CD4-positive, alpha-beta T cell treated with Interferon alpha-2 for 1 hour (primary cell): Measurements from ENCODE around the gene SALL1.

Source experiments
- DNase-seq, 2 donors: peaks; one replicate each; pipeline ENCODE4 v3.0.0-alpha.2; 2020 to 2022

The SALL1 gene

DNA sequence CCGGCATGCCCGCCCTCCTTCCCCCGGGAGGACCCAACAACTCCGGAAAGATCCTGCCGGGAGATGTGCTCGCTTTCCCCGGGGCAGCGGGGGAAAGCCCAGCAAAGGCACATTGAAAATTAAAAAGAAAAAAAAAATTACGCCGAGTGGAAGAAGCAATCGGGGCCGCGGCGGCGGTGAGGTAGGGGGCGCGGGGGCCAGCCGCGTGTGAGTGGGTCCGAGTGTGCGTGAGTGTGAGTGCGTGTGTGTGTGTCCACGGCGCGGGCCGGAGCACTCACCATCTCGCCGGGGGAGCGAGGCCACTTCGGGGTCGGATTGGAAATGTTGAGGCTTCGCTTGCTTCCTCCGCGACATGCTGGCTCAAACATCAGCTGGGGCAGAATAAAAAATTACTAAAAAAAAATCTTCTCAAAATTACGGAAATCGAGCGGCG lies at the start of gene SALL1:
SALL1 (minus strand) TSS at position 383 of the 433 bp plus-strand sequence; CDS start at position 354, 29 bp downstream.
- DNase-seq, result no peak

DNA sequence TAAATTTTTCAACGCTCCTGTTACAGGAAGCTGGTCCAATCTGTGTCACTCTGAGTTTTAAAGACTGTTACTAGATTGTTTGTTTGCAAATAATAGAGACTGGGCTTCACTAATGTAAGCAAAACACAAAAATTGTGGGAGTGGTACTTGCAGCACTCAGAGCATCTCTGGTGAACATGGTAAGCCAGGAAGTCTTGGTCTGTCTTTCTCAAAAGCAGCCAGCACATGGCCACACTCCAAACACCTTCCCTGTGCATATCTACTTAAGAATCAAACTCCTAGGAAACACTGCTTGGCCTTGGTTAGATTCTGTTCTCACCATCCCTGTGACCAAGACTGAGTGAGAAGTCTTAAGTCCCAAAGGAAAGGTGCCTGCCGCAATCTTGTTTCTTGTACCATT lies 49.7 kb upstream of the SALL1 start:
- no peak for DNase-seq

DNA sequence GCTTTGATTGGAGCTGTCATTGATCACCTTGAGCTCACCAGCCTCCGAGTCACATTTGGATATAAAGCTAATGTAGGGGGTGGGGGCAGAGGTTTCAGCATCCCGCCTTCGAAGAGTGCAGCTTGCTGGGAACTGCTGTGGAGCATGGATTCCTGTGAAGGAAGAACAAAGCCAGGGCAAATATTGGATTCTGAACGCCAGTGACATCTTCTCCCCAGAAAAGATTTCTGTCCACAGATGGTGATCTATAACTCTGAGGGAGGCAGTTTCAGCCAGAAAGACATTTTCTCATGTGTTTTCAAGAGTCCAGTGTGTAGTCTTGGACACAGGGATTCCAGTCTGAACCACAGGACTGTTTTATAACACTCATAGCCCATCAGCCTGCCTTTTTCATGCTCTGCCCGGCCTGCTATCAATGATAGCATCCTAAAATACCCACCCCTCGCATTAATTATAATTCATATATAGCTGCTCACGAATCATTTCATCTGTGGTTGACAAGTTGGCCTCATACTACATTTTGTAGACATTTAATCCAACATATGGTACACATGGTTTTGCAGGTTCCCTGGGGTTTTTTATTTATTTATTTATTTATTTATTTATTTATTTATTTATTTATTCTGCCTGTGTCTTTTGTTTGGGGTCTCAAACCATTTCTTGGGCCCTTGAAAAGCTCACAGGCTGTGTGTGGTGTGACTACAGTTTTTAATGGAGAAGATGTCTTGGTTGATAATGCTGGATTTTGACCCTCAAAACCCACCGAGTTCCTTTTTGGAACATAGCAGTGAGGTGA lies 47.1 kb upstream of the SALL1 start:
- DNase-seq, result no peak

DNA sequence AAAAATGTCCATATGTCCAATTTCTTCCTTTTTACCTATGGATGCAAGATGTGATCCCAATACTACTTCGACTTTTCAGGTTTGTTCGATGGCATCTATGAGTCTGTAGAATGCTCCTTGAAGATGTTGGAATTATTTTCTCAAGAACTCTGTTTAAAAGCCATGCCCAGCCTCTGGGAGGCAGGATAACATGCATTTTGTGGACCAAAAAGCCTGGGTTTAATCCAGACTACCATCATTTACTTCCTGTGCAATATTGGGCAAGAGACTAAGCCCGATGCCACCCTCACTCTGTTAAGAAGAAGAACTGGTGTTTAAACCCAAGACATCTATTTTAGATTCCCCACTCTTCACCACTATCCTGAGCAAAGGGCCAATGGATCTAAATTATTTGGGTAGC lies 42.8 kb upstream of the SALL1 start:
- DNase-seq, result no peak

DNA sequence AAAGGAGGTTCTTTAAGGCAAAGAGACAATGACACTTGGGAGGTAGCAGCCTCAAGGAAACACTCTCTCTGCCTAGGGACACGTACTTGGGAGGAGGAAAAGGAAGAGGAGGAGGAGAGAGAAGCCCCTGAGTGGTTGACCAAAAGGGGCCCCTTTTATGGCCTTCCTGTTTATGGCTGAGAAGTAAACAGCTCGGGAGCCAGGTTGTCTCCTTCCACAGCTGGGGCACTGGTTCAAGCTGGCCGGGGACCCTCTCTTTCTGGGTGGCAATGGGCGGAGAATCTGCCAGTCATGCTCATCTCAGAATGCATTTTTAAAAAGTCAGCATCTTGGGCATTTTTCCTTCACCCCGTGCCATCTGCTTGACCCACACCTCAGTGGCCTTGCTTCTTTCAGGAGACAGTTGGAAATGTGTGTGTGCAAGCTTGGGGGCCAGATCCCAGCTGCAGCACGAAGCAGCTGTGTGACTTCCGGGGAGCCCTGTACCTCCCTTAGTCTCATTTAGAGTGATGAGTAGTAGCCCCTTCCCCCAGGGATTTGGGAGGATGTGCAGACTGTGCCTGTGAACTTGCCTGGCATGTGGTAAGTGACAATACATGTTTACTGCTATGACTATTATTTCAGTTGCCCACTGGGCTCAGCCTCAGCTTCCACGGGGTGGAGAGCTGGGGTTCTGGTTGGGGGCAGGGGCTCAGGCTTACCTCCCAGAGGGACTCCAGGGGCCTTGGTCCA lies 33.8 kb upstream of the SALL1 start:
- no peak for DNase-seq

DNA sequence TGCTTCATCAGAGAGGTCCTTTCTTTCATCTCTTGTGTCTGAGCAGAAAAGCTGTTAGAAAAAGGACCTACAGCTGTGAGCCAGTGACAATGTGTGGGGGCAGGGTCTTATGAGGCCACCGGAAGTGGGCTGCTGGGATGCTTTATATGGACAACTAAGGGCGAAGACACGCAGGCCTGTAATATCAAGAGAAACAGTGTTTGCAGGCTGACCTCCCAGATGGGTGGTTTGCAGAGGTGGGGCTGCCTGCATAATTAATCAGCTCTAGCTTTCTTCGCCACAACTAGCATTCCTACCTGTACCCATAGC lies 30.4 kb upstream of the SALL1 start:
- no peak for DNase-seq

DNA sequence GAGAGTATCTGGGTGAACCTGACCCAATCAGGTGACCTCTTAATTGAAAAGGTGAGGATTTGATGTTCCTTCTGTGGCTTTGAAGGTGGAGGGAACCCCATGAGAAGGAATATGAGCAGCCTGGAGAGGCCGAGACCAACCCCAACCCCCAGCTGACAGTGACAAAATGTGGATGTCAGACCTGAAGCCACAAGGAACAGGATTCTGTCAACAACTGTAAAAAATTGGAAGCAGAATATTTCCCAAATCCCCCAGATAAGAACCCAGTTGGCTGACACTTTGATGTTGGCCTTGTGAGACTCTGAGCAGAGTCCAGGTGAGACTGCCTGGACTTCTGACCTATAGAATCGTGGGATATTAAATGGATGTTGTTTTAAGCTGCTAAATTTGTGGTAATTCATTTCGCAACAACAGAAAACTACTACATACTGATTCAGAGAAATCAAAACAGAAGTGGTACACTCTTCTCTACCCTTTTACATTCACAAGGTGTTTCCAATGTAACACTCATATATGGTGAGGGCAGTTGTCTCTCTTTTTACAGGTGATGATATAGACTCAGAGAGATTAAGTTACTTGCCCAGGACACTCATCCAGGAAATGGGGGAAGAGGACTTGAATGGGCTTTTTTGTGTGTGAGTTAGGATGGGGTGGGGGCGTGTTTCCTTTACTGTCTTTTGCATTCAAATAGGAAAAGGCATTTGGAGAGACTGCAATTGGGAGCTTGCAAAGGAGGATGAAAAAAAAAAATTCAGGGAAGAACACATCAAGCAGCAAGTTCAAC lies 29.8 kb upstream of the SALL1 start:
- DNase-seq, result no peak

DNA sequence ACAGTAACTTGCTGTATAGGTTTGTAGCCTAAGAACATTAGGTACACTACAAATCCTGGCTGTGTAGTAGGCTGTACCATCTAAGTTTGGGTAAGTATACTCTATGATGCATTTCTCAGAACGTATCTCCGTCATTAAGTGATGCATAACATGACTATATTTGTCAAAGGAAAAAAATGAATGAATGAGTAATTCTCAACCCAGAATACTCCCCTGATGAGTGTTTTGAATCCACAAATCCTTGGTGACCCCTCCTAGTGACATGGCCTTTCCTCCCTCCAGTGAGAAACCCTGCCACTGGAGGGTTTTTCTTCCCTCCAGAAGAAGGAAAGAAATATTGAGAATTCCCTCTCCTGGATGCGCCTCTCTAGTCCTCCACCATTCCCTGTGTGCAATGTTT lies 24.0 kb upstream of the SALL1 start:
- no peak for DNase-seq

DNA sequence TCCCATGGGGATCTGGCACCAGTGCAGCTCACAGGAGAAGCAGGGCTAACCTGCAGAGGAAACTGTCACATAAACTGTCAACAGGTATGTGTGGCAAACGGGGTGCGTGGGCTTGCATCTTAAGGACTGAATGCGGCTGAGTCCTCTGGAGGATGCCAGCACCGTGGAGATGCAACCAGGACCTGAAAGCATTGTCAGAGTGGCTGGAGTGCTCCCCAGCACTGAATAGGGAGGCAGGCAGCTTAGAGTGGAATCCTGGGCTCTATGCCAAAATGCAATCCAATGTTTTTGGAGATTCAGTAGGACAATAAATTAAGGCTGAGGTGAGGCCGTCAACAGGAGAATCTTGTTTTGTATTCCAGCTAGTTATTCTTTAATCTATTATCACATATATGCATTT lies 21.3 kb upstream of the SALL1 start:
- no peak for DNase-seq

DNA sequence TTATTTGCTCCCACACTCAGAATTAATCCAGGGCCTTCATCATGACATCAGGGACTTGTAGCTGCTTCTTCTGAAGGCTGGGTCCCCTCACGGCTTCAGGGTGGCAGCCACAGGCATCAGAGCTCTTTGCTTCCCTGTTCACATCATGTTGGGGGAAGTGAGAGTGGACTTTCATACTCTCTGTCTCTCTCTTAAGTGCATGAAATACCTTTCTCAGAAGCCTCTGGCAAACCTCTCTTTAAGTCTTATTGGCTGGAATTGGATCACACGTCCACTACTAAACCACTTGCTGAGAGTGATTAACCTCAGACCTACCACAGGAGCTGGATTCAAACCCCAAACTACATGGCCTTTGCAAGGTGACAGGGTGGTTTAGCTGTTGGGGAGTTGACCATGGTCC lies 17.7 kb upstream of the SALL1 start:
- no peak for DNase-seq

DNA sequence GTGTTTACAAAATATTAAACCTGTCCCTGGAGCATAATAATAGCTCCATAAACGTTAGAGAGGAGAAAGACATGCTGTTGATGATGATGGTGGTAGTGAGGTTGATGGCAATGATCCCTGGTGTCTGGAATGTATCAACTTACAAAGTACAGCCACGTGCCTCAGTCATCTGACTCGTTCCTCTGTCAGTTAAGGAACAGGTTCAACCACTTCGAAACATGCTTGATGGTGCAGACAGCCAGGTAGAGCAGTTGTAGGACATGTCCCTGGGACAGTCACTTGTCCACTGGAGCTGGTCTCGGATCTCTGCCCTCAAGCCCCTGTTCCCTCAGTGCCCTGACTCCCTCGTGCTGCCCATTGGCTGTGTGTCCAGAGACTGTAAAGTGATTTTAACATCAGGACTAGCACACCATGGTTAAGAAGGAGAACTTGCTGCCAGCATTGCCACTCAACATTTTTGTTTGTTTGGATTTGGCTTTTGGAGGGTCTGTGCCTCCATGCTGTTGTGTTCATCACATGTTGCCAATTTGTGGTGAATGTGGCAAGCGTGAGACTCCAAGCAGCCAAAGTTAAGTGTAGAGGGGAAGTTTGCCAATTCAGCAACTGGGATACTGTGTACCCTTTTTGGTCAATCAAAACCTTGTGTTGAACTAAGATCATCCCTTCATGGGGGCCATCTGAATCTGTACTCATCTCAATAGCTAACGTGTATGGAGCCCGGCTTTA lies 16.3 kb upstream of the SALL1 start:
- no peak for DNase-seq

DNA sequence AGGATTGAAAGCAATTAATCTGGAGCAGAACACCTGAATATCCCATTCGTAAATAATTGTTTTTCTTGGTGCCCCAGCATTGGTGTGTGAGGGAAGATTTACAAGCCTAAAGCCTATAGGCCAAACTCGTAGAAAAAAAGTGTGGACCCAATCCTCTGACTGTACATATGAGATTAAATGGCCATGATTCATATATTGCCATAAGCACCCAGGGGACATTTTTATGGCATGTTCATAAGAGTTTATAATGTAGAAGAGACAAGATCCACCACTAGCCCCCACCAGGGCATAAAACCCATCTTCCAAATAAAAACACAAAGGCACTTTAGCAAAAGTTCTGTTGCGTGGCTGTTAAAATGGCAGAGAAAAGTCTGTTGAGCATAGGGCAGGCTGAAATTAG lies 15.5 kb upstream of the SALL1 start:
- DNase-seq, result no peak

DNA sequence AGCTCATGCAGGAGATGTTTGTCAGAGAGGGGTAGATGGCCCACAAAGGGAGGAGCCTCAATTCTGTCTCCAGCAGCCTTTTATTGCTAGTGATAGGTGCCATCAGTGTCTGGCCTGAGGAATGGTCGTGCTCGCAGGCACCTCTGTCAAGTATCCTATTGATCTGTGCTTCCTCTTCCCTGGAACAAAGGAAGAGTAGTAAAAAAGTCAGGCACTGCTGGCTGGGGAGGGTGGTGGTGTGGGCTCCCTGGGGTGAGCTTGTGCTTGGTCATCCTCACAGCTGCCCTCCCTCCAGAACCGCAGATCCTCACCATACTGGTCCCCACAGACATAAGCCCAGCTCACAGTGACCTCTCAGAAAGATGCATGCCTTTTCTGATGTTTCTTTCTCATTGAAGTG lies 15.0 kb upstream of the SALL1 start:
- no peak for DNase-seq

DNA sequence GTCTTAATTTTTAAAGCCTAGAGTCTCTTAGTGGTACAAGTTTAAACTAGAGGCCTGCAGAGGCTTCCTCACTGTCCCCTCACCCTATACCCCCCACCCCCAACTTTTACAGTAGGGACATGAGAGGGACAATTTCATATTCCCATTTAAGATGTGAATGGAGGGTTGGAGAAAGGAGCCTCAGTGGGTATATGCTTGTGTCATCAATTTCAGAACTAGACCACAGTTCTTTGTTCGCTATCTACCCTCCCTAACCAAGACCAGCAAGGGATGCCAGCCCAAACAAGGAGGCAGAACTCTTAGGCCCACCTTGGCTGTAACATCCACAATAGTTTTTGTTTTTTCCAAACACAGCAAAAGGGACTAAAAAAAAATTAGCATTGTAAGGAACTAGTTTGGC lies 14.0 kb upstream of the SALL1 start:
- DNase-seq, result no peak

DNA sequence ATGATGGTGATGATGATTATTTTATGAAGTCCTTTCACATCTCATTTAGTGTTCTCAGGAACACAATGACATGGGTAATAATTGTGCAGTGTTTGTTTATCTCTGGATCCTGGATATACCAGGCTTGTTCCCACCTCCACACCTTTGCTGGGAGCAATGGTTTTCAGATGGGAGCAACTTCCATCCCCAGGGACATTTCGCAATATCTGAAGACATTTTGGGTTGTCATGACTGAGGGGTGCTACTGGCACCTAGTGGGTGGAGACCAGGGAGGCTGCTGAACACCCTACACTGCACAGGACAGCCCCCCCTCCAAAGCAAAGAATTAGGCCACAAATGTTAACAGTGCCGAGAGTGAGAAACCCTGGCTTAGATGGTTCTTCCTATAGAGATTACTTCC lies 13.5 kb upstream of the SALL1 start:
- DNase-seq, result no peak

DNA sequence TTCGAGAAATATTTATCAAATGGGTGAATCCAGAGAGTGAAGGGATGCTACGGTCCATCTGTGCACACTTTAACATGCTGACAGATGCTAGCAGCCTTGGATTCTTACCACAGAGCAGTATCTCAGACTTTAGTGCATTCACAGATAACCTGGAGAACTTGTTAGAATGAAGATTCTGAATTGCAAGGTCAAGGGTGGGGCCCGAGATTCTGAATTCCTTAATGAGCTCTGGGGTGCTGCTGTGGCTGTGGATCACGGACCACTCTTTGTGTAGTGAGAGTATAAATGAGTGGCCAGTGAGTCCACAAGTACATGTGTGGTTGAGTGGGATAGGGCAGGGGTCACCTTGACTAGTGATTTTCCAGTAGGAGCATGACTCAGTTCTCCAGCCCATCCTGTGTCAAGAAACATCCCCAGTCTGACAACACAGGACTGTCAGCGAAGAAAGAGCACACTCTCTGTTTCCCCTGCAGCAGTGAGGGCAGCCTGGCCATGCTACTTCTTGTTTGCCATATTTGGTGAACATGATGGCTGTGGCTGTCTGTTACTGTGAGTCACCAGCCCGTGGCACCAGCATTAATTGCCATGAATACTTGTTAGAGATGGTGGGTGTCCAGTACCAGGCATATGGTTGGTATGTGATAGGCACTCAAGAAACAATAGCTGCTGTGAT lies 13.0 kb upstream of the SALL1 start:
- no peak for DNase-seq

DNA sequence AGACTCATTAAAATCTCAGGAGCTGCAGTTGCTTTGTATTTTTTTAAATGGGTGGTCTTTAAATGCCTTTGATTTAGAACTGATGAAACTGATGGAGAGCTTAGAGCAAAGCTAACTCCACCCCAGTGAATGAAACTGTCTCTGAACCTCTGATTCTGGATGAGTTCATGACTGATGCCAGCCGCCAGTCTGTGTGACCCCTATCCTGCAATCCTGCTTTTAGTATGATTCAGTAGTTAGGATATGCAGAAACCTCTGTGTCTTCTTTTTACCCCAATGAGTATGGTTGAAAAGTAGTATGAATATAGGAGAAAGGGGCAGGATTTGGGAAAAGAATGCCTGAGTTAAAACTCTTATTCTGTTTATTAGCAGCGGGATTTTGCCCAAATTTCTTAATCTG lies 12.3 kb upstream of the SALL1 start:
- no peak for DNase-seq

DNA sequence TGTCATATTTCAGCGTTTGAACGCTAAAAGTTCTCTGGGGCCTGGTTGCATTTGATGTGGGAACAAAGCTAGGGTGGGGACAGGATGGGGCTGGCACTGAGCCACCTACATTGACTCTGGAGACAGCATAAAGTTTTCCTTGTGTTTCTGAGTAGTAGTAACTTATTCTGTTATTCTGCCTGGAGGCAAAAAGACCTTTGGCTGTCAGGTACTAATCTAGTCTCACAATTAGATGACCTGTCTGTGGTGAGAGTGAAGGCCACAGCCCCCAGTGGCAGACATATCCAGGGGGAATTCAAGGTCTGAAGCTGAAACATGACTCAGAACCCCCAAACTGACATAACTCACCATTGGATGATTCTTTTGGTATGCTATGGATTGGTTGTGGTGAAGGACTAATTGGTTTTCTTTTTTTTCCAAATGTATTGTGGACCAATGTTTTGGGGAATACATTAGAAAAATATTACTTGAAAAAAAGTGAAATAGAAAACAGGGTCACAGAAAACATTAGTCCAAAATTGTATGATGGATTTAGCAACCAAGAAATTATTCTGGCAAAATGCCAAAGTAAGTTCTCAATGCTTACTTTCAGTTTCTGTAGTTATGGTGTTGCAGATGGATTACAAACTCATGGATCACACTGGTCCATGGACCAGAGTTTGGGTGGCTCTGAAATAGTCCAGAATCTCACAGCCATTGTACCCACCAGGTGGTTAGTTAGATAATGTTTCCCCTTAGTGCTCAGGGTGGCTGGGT lies 10.5 kb upstream of the SALL1 start:
- DNase-seq, result no peak

DNA sequence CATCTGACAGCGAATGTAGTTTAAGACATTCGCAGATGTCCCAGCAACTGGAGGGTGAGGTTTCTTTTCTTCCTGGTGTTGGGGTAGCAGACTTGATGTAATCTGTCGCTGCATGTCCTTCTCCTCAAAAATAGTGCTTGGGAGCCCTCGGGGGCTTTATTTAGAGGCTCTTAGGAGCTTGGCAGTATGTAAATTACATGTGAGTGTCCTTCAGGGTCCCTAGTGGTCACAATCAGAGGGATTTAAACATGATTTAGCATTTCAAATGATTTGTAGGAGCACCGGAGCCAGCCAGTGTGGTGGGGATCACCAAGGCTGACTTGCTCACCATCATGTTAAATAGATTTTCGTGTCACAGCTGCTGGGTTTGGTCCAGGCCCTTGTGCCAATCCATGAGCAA lies 8.8 kb upstream of the SALL1 start:
- no peak for DNase-seq

DNA sequence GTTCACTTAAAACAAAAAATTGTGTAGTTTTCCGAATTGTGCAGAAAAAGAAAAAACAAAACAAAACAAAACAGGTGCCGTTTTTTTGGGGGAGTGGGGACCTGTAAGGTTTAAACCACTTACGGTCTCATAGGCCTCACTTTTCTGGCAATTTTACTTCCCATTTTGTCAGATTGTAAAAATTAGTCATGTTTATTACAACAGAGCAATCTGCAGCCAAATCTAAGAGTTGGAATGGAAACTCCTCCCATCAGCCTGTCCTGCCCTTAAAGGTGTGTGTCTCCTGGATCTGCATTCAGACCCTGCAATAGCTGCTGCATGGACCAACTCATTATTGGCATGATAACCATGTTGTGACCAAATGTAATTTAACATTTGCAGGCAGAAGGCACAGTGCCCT lies 8.2 kb upstream of the SALL1 start:
- no peak for DNase-seq

DNA sequence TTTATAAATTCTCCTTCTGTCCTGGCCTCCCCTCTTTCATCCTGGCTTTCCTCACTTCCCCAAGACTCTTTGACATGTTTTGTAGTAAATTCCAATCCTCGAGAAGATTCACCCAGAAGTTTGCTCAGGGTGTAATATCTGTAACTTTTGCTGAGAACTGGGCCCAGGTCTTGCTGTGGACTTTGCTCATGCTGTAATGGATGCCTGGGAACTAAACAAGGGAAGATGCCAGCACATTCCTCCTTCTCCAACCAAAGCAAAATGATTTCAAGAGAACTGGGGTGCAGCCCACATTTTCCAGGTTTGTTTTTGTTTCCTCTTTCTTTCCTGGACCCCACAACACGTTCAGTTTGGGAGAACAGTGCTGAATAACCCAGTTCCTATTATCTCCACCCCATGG lies 6.6 kb upstream of the SALL1 start:
- no peak for DNase-seq

DNA sequence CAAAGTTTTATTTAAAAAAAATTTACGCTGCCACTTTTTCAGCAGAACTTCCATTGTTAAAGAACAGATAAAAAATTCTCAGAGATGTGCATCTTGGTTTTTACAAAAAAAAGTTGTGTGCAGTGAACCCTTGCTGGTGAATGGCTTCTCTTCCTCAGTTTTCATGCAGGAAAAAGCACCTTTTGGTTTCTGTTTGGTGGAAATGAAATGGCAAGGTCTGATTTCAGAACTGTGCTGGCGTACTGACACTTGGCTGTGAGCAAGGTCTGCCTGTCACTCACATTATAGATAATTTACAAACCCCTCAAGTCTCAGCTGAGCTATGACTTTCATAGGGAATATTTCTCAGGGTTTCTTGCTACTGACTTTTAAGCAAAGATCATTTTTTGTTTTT lies 5.7 kb upstream of the SALL1 start:
- no peak for DNase-seq
